HEK293T (cell line): ENCODE results near the gene PTPRM.

Experiments
- FOXA1 ChIP-seq: fragments of 450-650 bp; IDR thresholded peaks from 2 replicates; pipeline ENCODE4 v1.6.1; 2016; ENCODE audit warnings: mild to moderate bottlenecking
- SUZ12 ChIP-seq: fragments of 450-650 bp; IDR thresholded peaks from 2 replicates; pipeline ENCODE4 v1.6.1; 2016; ENCODE audit warnings: mild to moderate bottlenecking

- TF ChIP-seq SUZ12 (no peak), FOXA1 (no peak)
Observed at GRCh38 chr18:8288472-8289195, 721.5 kb downstream of the PTPRM start.
